ENCODE results near the gene CEP68. TPM values are rescaled to one million over a fixed set of nuclear protein-coding genes. Genes with fewer than 3 reads are reported as not detected.
A peak's percentile ranks its signal among the peaks of the same experiment; 100 is the strongest.

The CEP68 gene
- total RNA-seq, 1 experiment from 2014 or later = 6.3 TPM

- no peak overlapping the region for H3K27ac ChIP-seq
- peaks cover 14% of the 10 kb centered on the region for H3K4me1 ChIP-seq (replicated peaks)
- H3K9me3 ChIP-seq (replicated peaks) = 0 out of 2 replicates have a peak, but pooled peaks cover 3% of the 10 kb centered on the region
- no peaks in the 10 kb centered on the region for H3K27me3 ChIP-seq (replicated peaks)
- H3K4me3 ChIP-seq = peak overlapping the region; percentile 87
- H3K36me3 ChIP-seq = peaks cover 4% of the 10 kb centered on the region
- peak in 1 of 2 experiments; percentile 31 for DNase-seq (ENCODE audit: low read depth in 1 of 2, low spot score in 2 of 2)
Observed at GRCh38 chr2:65057054-65057375, 799 bp downstream of the CEP68 start.

- no peak overlapping the region for H3K27ac ChIP-seq
- peak in 1 of 2 experiments; percentile 56 for DNase-seq (ENCODE audit: low read depth in 1 of 2, low spot score in 2 of 2)
- peak overlapping the region; percentile 87 for H3K4me3 ChIP-seq
- H3K9me3 ChIP-seq (replicated peaks) = 0 out of 2 replicates have a peak, but pooled peaks cover 3% of the 10 kb centered on the region
- no peaks in the 10 kb centered on the region for H3K27me3 ChIP-seq (replicated peaks)
- H3K4me1 ChIP-seq (replicated peaks) = peaks cover 14% of the 10 kb centered on the region
- H3K36me3 ChIP-seq = peaks cover 4% of the 10 kb centered on the region
Observed at GRCh38 chr2:65057391-65058052, 1.3 kb downstream of the CEP68 start.

- Histone ChIP-seq H3K4me3 (no peak overlapping the region), H3K36me3 (peaks cover 4% of the 10 kb centered on the region), H3K9me3 (replicated peaks) (0 out of 2 replicates have a peak, but pooled peaks cover 3% of the 10 kb centered on the region), H3K27me3 (replicated peaks) (no peaks in the 10 kb centered on the region), H3K4me1 (replicated peaks) (peaks cover 16% of the 10 kb centered on the region), H3K27ac (no peak overlapping the region)
- no peak for DNase-seq (ENCODE audit: low read depth in 1 of 2, low spot score in 2 of 2)
Observed at GRCh38 chr2:65059071-65059470, 2.9 kb downstream of the CEP68 start.

- Histone ChIP-seq H3K27me3 (replicated peaks) (no peaks in the 10 kb centered on the region), H3K4me1 (replicated peaks) (peaks cover 29% of the 10 kb centered on the region), H3K9me3 (replicated peaks) (0 out of 2 replicates have a peak, but pooled peaks cover 3% of the 10 kb centered on the region), H3K4me3 (no peak overlapping the region), H3K27ac (no peak overlapping the region), H3K36me3 (peaks cover 3% of the 10 kb centered on the region)
- DNase-seq (ENCODE audit: low read depth in 1 of 2, low spot score in 2 of 2) = no peak
Observed at GRCh38 chr2:65061146-65061909, 5.1 kb downstream of the CEP68 start.

GRCh38 chr2:65061910-65062339 lies 5.7 kb downstream of the CEP68 start:
- no peak for DNase-seq (ENCODE audit: low read depth in 1 of 2, low spot score in 2 of 2)
- no peak overlapping the region for H3K4me3 ChIP-seq
- H3K36me3 ChIP-seq = no peaks in the 10 kb centered on the region
- no peaks in the 10 kb centered on the region for H3K9me3 ChIP-seq (replicated peaks)
- no peak overlapping the region for H3K27ac ChIP-seq
- no peaks in the 10 kb centered on the region for H3K27me3 ChIP-seq (replicated peaks)
- peaks cover 29% of the 10 kb centered on the region for H3K4me1 ChIP-seq (replicated peaks)

GRCh38 chr2:65062843-65063825 lies 6.9 kb downstream of the CEP68 start:
- H3K27me3 ChIP-seq (replicated peaks) = no peaks in the 10 kb centered on the region
- no peaks in the 10 kb centered on the region for H3K36me3 ChIP-seq
- peaks cover 20% of the 10 kb centered on the region for H3K4me1 ChIP-seq (replicated peaks)
- DNase-seq (ENCODE audit: low read depth in 1 of 2, low spot score in 2 of 2) = no peak
- H3K27ac ChIP-seq = no peak overlapping the region
- no peak overlapping the region for H3K4me3 ChIP-seq
- H3K9me3 ChIP-seq (replicated peaks) = no peaks in the 10 kb centered on the region

GRCh38 chr2:65064728-65065552 lies 8.7 kb downstream of the CEP68 start:
- DNase-seq (ENCODE audit: low read depth in 1 of 2, low spot score in 2 of 2) = peak; percentile 83 to 91
- Histone ChIP-seq H3K27me3 (replicated peaks) (no peaks in the 10 kb centered on the region), H3K4me3 (peak overlapping the region; percentile 9), H3K27ac (peak overlapping the region; percentile 45), H3K36me3 (peaks cover 7% of the 10 kb centered on the region), H3K9me3 (replicated peaks) (no peaks in the 10 kb centered on the region), H3K4me1 (replicated peaks) (peaks cover 22% of the 10 kb centered on the region)

GRCh38 chr2:65067806-65068553 lies 11.8 kb downstream of the CEP68 start:
- Histone ChIP-seq H3K4me3 (no peak overlapping the region), H3K36me3 (peaks cover 38% of the 10 kb centered on the region), H3K9me3 (replicated peaks) (no peaks in the 10 kb centered on the region), H3K4me1 (replicated peaks) (peaks cover 39% of the 10 kb centered on the region), H3K27ac (no peak overlapping the region), H3K27me3 (replicated peaks) (no peaks in the 10 kb centered on the region)
- DNase-seq (ENCODE audit: low read depth in 1 of 2, low spot score in 2 of 2) = no peak

GRCh38 chr2:65069439-65069824 lies 13.2 kb downstream of the CEP68 start:
- peaks cover 33% of the 10 kb centered on the region for H3K4me1 ChIP-seq (replicated peaks)
- DNase-seq (ENCODE audit: low read depth in 1 of 2, low spot score in 2 of 2) = no peak
- no peaks in the 10 kb centered on the region for H3K27me3 ChIP-seq (replicated peaks)
- peaks cover 52% of the 10 kb centered on the region for H3K36me3 ChIP-seq
- no peaks in the 10 kb centered on the region for H3K9me3 ChIP-seq (replicated peaks)
- H3K27ac ChIP-seq = no peak overlapping the region
- no peak overlapping the region for H3K4me3 ChIP-seq

GRCh38 chr2:65070172-65070830 lies 14.1 kb downstream of the CEP68 start:
- Histone ChIP-seq H3K27ac (no peak overlapping the region), H3K27me3 (replicated peaks) (no peaks in the 10 kb centered on the region), H3K4me3 (no peak overlapping the region), H3K9me3 (replicated peaks) (no peaks in the 10 kb centered on the region), H3K4me1 (replicated peaks) (peaks cover 33% of the 10 kb centered on the region), H3K36me3 (peaks cover 52% of the 10 kb centered on the region)
- peak in 1 of 2 experiments; percentile 31 for DNase-seq (ENCODE audit: low read depth in 1 of 2, low spot score in 2 of 2)

GRCh38 chr2:65070856-65071255 lies 14.6 kb downstream of the CEP68 start:
- no peak overlapping the region for H3K4me3 ChIP-seq
- no peak for DNase-seq (ENCODE audit: low read depth in 1 of 2, low spot score in 2 of 2)
- no peak overlapping the region for H3K27ac ChIP-seq
- H3K4me1 ChIP-seq (replicated peaks) = peaks cover 33% of the 10 kb centered on the region
- no peaks in the 10 kb centered on the region for H3K27me3 ChIP-seq (replicated peaks)
- peaks cover 55% of the 10 kb centered on the region for H3K36me3 ChIP-seq
- no peaks in the 10 kb centered on the region for H3K9me3 ChIP-seq (replicated peaks)
